Lung (tissue), 12 donors: ENCODE results near the gene DCAKD. TPM values are rescaled to one million over a fixed set of nuclear protein-coding genes. Genes with fewer than 3 reads are reported as not detected.

Source experiments
- ATAC-seq: fragments of 200-7000 bp; cut with Tn5 transposase; one replicate; pipeline ENCODE4 v1.9.1; 2020; ENCODE audit warnings: moderate number of reproducible peaks; ENCODE audit not compliant: insufficient read depth, low FRiP score
- DNase-seq, 3 donors: peaks; one replicate each; pipeline ENCODE4 v3.0.0-alpha.2; 2013 to 2017
- H3K27ac ChIP-seq, 2 donors: one replicate each; pipeline ENCODE4 v1.5.1; 2013; ENCODE audit warnings: mild to moderate bottlenecking in 2 of 2, moderate library complexity in 2 of 2, control low read depth in 1 of 2, inconsistent platforms in 1 of 2, low read depth in 1 of 2, low read length in 1 of 2
- H3K27me3 ChIP-seq, 3 donors: one replicate each; pipeline ENCODE4 v1.5.1; 2013; ENCODE audit warnings: low read length in 2 of 3; ENCODE audit not compliant: control insufficient read depth in 3 of 3, insufficient read depth in 3 of 3
- H3K36me3 ChIP-seq, 4 donors: one replicate each; pipeline ENCODE4 v1.5.1; 2013; ENCODE audit warnings: low read length in 4 of 4, mild to moderate bottlenecking in 1 of 4, moderate library complexity in 1 of 4; ENCODE audit not compliant: control insufficient read depth in 4 of 4, insufficient read depth in 4 of 4
- H3K4me1 ChIP-seq, 5 donors: one replicate each; pipeline ENCODE4 v1.5.1; 2013; ENCODE audit warnings: low read length in 5 of 5, mild to moderate bottlenecking in 2 of 5, moderate library complexity in 1 of 5; ENCODE audit not compliant: control insufficient read depth in 5 of 5, insufficient read depth in 5 of 5
- H3K4me3 ChIP-seq: one replicate; pipeline ENCODE4 v1.5.1; 2013; ENCODE audit warnings: mild to moderate bottlenecking, control low read depth, moderate library complexity
- H3K9ac ChIP-seq, 2 donors: one replicate each; pipeline ENCODE4 v1.5.1; 2013; ENCODE audit warnings: low read length in 2 of 2, control low read depth in 1 of 2; ENCODE audit not compliant: insufficient read depth in 1 of 2
- H3K9me3 ChIP-seq, 4 donors: one replicate each; pipeline ENCODE4 v1.5.1; 2013; ENCODE audit warnings: low read length in 3 of 4, mild to moderate bottlenecking in 1 of 4, moderate library complexity in 1 of 4; ENCODE audit not compliant: control insufficient read depth in 4 of 4, insufficient read depth in 3 of 4
- WGBS, 2 donors: extraction: QIAGEN DNeasy Blood & Tissue Kit; methylation state at CpG; one replicate each; pipeline ENCODE4 v1.1.7; 2013; 5-methylcytosine and 5-hydroxymethylcytosine counted together
- polyA plus RNA-seq, 2 donors: library from polyadenylated mRNA; stranded (reverse); fragments of 200-250 nt; gene quantifications; one replicate each; pipeline ENCODE4 v1.2.1, GENCODE V29; 2013
- total RNA-seq, 2 donors: library from RNA; depleted of rRNA in 1 of 2; stranded (reverse); fragments of >200 nt in 1 of 2; gene quantifications; one replicate each; pipeline ENCODE4 v1.2.1, GENCODE V29; 2014 to 2021
- TF ChIP-seq, protein P1 (sequence below): IDR thresholded peaks from 2 replicates; pipeline ENCODE4 v1.5.1; 2012; ENCODE audit warnings: mild to moderate bottlenecking; ENCODE audit errors: control extremely low read depth, extremely low read depth
- donor health status: control.
- donor health status: control.
- donor health status: Bipolar disorder and iron deficiency.
- donor health status: healthy.
- donor health status: DM: yes; HTN: yes; CAD: no.

The DCAKD gene
- total and polyA plus RNA-seq, 4 donors: 11.8 to 28.8 (median 20.2) TPM

DNA sequence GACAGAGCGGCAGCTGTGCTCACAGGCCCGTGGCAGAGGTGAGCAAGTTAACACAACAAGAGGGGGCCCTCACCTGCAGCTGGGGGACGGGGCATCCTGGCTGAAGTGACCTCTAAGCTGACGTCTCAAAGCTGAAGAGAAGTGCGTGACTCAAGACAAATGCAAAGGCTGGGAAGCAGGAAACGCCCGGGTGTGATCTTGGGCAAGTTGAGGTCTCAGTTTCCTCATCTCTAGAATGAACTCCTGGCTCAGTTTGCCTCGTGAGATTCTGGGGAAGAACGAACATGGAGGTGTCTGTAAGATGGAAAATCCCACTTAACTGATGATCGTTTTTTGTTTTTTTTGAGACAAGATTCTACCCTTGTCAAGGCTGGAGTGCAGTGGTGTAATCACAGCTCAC lies 43.2 kb downstream of the DCAKD start:
- Histone ChIP-seq H3K9me3 (no peaks in the 10 kb centered on the region), H3K36me3 (no peaks in the 10 kb centered on the region), H3K9ac (no peak overlapping the region), H3K27me3 (no peaks in the 10 kb centered on the region), H3K4me3 (no peak overlapping the region), H3K4me1 (peaks cover 0 to 11% (median 0%) of the 10 kb centered on the region in 5 donors), H3K27ac (no peak overlapping the region)
- ATAC-seq: no peak
- WGBS, 2 donors: 46 to 66% methylated on average over 10 of the region's 10 CpGs
- TF ChIP-seq, protein P1, sequence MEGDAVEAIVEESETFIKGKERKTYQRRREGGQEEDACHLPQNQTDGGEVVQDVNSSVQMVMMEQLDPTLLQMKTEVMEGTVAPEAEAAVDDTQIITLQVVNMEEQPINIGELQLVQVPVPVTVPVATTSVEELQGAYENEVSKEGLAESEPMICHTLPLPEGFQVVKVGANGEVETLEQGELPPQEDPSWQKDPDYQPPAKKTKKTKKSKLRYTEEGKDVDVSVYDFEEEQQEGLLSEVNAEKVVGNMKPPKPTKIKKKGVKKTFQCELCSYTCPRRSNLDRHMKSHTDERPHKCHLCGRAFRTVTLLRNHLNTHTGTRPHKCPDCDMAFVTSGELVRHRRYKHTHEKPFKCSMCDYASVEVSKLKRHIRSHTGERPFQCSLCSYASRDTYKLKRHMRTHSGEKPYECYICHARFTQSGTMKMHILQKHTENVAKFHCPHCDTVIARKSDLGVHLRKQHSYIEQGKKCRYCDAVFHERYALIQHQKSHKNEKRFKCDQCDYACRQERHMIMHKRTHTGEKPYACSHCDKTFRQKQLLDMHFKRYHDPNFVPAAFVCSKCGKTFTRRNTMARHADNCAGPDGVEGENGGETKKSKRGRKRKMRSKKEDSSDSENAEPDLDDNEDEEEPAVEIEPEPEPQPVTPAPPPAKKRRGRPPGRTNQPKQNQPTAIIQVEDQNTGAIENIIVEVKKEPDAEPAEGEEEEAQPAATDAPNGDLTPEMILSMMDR: no peak
- DNase-seq: no peak

DNA sequence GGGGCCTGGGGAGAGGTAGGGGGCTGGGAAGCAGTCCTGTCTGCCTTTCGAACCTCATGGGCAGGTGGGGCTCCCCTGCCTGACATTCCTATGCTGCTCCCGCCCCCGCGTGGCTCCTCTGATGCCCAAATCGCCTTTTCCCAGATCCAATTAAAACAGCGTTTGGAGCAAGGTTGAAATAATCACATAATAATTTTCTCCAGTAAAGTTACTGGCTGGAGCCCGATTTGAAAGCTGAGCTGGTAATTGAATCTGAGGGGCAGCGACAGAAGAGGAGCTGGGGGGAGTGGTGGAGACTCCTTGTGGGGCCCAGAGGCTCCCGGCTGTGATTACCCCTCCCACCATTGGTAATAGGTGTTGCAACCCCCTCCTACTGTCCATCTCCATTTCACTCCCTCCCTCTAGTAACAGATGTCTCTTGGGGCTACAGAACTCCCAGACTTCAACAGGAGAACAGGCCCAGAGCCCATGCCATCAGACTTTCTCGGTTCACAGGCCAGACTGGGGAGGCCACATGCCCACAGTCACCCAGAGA lies 44.4 kb downstream of the DCAKD start:
- H3K9me3 ChIP-seq: no peaks in the 10 kb centered on the region
- no peak overlapping the region for H3K9ac ChIP-seq
- no peaks in the 10 kb centered on the region for H3K27me3 ChIP-seq
- no peak overlapping the region for H3K4me3 ChIP-seq
- peak in 2 of 3 donors; percentile 43 to 47 for DNase-seq
- H3K4me1 ChIP-seq: peaks cover 0 to 3% (median 0%) of the 10 kb centered on the region in 5 donors
- ATAC-seq: no peak
- WGBS, 2 donors: 31 to 44% methylated on average over 10 of the region's 10 CpGs
- no peak overlapping the region for H3K27ac ChIP-seq
- TF ChIP-seq, protein P1: no peak
- H3K36me3 ChIP-seq: no peaks in the 10 kb centered on the region

DNA sequence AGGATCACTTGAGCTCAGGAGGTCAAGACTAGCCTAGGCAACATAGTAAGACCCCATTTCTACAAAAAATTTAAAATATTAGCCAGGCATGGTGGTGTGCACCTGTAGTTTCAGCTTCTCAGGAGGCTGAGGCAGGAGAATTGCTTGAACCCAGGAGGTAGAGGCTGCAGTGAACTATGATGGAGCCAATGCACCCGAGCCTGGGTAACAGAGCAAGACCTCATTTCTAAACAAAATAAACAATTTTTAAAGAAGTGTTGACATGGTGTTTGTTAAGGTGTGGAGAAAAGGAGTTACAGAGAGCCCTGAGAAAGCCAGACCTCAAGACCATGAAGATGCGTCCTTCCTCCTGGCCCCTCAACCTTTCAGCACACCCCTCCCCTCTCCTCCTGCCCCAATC lies 45.7 kb downstream of the DCAKD start:
- peaks cover 0 to 3% (median 0%) of the 10 kb centered on the region in 5 donors for H3K4me1 ChIP-seq
- TF ChIP-seq, protein P1: no peak
- DNase-seq (no peak), ATAC-seq (no peak)
- H3K9me3 ChIP-seq: no peaks in the 10 kb centered on the region
- H3K27ac ChIP-seq: no peak overlapping the region
- WGBS, 2 donors: 73% methylated on average over 2 of the region's 2 CpGs
- no peak overlapping the region for H3K4me3 ChIP-seq
- no peaks in the 10 kb centered on the region for H3K27me3 ChIP-seq
- H3K9ac ChIP-seq: no peak overlapping the region
- H3K36me3 ChIP-seq: no peaks in the 10 kb centered on the region

DNA sequence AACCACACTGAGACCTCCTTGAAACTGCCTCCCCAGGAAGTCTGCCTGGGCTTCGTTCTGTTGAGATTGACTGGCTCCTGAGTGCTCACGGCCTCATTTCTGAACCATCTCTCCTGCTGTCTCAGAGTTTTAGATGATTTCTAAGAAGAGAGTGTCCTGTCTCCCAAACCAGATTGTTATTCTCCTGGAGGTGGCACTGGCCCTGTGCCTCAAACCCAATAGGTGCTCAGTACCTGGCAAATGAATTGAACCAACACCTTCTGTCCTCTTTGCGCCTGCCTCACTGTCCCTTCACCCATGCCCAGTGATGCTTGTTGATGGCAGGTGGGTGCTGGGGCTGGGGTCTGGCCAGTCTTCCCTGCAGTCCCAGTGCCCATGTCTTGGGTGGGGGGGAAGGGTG lies 47.0 kb downstream of the DCAKD start:
- no peak overlapping the region for H3K4me3 ChIP-seq
- DNase-seq (no peak), ATAC-seq (no peak)
- 85 to 93% methylated on average over 3 of the region's 3 CpGs for WGBS, 2 donors
- no peaks in the 10 kb centered on the region for H3K27me3 ChIP-seq
- H3K36me3 ChIP-seq: no peaks in the 10 kb centered on the region
- peaks cover 0 to 3% (median 1%) of the 10 kb centered on the region in 4 donors for H3K9me3 ChIP-seq
- TF ChIP-seq, protein P1: no peak
- H3K9ac ChIP-seq: no peak overlapping the region
- no peak overlapping the region for H3K27ac ChIP-seq
- H3K4me1 ChIP-seq: peaks cover 0 to 3% (median 0%) of the 10 kb centered on the region in 5 donors
